Thoracic aorta (tissue), 2 donors: ENCODE data around the gene PROK1. TPM values are rescaled to one million over a fixed set of nuclear protein-coding genes. Genes with fewer than 3 reads are reported as not detected.

Experiments
- ATAC-seq: fragments of 150-250 bp; one replicate; pipeline ENCODE4 v1.8.0; 2017; ENCODE audit warnings: low read depth; ENCODE audit not compliant: insufficient number of reproducible peaks, low FRiP score
- DNase-seq: peaks from one replicate; pipeline ENCODE4 v3.0.0-alpha.2; 2020; ENCODE audit warnings: low spot score
- H3K27ac ChIP-seq, 2 donors: fragments of 200-600 bp; sonication (generic); 1 replicate in 1 of 2; 2 replicates in 1 of 2; pipeline ENCODE4 v1.5.1; 2016; ENCODE audit warnings: mild to moderate bottlenecking in 2 of 2, moderate library complexity in 2 of 2
- H3K27me3 ChIP-seq: fragments of 200-600 bp; sonication (generic); replicated peaks from 2 replicates; pipeline ENCODE4 v1.6.0; 2016; ENCODE audit warnings: mild to moderate bottlenecking; ENCODE audit not compliant: insufficient read depth
- H3K36me3 ChIP-seq: fragments of 200-600 bp; sonication (generic); one replicate; pipeline ENCODE4 v1.5.1; 2016
- H3K4me1 ChIP-seq, 2 donors: fragments of 200-600 bp; sonication (generic); 1 replicate in 1 of 2; 2 replicates in 1 of 2; pipeline versions ENCODE4 v1.5.1 to v1.6.0; 2016; ENCODE audit warnings: low read depth in 2 of 2, mild to moderate bottlenecking in 1 of 2; ENCODE audit not compliant: control insufficient read depth in 1 of 2
- H3K4me3 ChIP-seq: fragments of 200-600 bp; sonication (generic); 2 replicates; pipeline ENCODE4 v1.5.1; 2016; ENCODE audit warnings: mild to moderate bottlenecking
- H3K9me3 ChIP-seq: fragments of 200-600 bp; sonication (generic); 2 replicates; pipeline ENCODE4 v1.5.1; 2016
- CTCF ChIP-seq: fragments of 200-600 bp; sonication (generic); IDR thresholded peaks from one replicate; pipeline ENCODE4 v1.5.1; 2019; ENCODE audit warnings: antibody characterized with exemption
- total RNA-seq, 2 donors: library from RNA; depleted of rRNA; stranded (reverse); fragments of >200 nt; gene quantifications; one replicate each; pipeline versions ENCODE4 v1.1.0 to v1.2.3, GENCODE V29; 2016

Gene PROK1
- total RNA-seq, 2 donors from 2014 or later = 0.27 to 0.63 TPM

- Histone ChIP-seq H3K36me3 (no peaks in the 10 kb centered on the region), H3K4me3 (no peak overlapping the region), H3K4me1 (no peaks in the 10 kb centered on the region), H3K9me3 (no peaks in the 10 kb centered on the region), H3K27me3 (no peaks in the 10 kb centered on the region), H3K27ac (no peak overlapping the region)
- TF ChIP-seq CTCF = no peak
- DNase-seq (no peak), ATAC-seq (no peak)
Observed at GRCh38 chr1:110506541-110506940, 55.6 kb downstream of the PROK1 start.

Other genes starting within 250 kb of the PROK1 start
- 10 to 100 TPM; 12.7 to 17.6 TPM for gene KCNC4, start 240.8 kb upstream of the PROK1 start, total RNA-seq
- 10 to 100 TPM; 27.3 to 53.5 TPM for gene RBM15, start 111.8 kb upstream of the PROK1 start, total RNA-seq
- 10 to 100 TPM; 29.8 to 48.5 TPM for gene SLC16A4, start 60.1 kb upstream of the PROK1 start, total RNA-seq
- 10 to 100 TPM; 76.6 to 95.2 TPM for gene LAMTOR5, start 43.5 kb upstream of the PROK1 start, total RNA-seq
- not detected for gene KCNA10, start 68.0 kb downstream of the PROK1 start, total RNA-seq
- gene KCNA2, start 155.2 kb downstream of the PROK1 start, total RNA-seq = 1 to 10 TPM; 2.0 to 3.1 TPM
- 1 to 10 TPM; 1.8 to 3.9 TPM for gene KCNA3, start 223.8 kb downstream of the PROK1 start, total RNA-seq